ENCODE measurements around the gene SORT1.
"Not testable (repeated sequence)": the region's sequence is repeated elsewhere in the genome, so short reads cannot be mapped to it uniquely, and the experiment has no call there.

SORT1 gene

GRCh38 chr1:109396513-109396839 is 1.2 kb downstream of the SORT1 start:
- DNase-seq, result no peak

- peak; percentile 51 for DNase-seq
Observed at GRCh38 chr1:109395602-109396512, 1.9 kb downstream of the SORT1 start.

- not testable (repeated sequence) for DNase-seq
Observed at GRCh38 chr1:109395282-109395599, 2.5 kb downstream of the SORT1 start.

- no peak for DNase-seq
Observed at GRCh38 chr1:109394591-109395281, 3.0 kb downstream of the SORT1 start.

- DNase-seq, result no peak
Observed at GRCh38 chr1:109393617-109394233, 4.0 kb downstream of the SORT1 start.

GRCh38 chr1:109392788-109393616 is 4.7 kb downstream of the SORT1 start:
- DNase-seq, result no peak

GRCh38 chr1:109392037-109392787 is 5.5 kb downstream of the SORT1 start:
- no peak for DNase-seq

- DNase-seq, result no peak
Observed at GRCh38 chr1:109391626-109392025, 6.1 kb downstream of the SORT1 start.

- no peak for DNase-seq
Observed at GRCh38 chr1:109391157-109391556, 6.6 kb downstream of the SORT1 start.

- DNase-seq, result peak; percentile 54
Observed at GRCh38 chr1:109389638-109390341, 7.9 kb downstream of the SORT1 start.

- DNase-seq, result peak; percentile 40
Observed at GRCh38 chr1:109388884-109389637, 8.7 kb downstream of the SORT1 start.

- DNase-seq, result no peak
Observed at GRCh38 chr1:109388208-109388711, 9.5 kb downstream of the SORT1 start.

GRCh38 chr1:109386054-109386717 is 11.5 kb downstream of the SORT1 start:
- DNase-seq, result no peak

GRCh38 chr1:109385417-109385816 is 12.3 kb downstream of the SORT1 start:
- no peak for DNase-seq

GRCh38 chr1:109383854-109384253 is 13.9 kb downstream of the SORT1 start:
- DNase-seq, result no peak

GRCh38 chr1:109383087-109383779 is 14.5 kb downstream of the SORT1 start:
- DNase-seq, result no peak

GRCh38 chr1:109381573-109381972 is 16.1 kb downstream of the SORT1 start:
- no peak for DNase-seq

GRCh38 chr1:109379907-109380306 is 17.8 kb downstream of the SORT1 start:
- DNase-seq, result no peak

- DNase-seq, result no peak
Observed at GRCh38 chr1:109379422-109379821, 18.3 kb downstream of the SORT1 start.

All from hematopoietic multipotent progenitor cell treated with erythropoietin and hydrocortisone succinate and interleukin-3 and kit ligand, for 6 days (in vitro differentiated cells).